Gastrocnemius medialis (tissue), 4 donors: ENCODE data around the gene MCM7.

Experiments
- POLR2A ChIP-seq, 2 donors: fragments of 450-650 bp; IDR thresholded peaks; one replicate each; pipeline ENCODE4 v1.6.1; 2017; ENCODE audit warnings: antibody characterized with exemption in 2 of 2, mild to moderate bottlenecking in 2 of 2, moderate library complexity in 2 of 2
- TF ChIP-seq, protein P1 (sequence below), 5 experiments: fragments of 450-650 bp in 3 of 5; fragments of 200-600 bp in 2 of 5; sonication (generic) in 2 of 5; IDR thresholded peaks in 4 of 5; conservative IDR thresholded peaks in 1 of 5; 1 replicate in 4 of 5; 2 replicates in 1 of 5; pipeline ENCODE4 v1.5.1; 2016 to 2019; ENCODE audit warnings: antibody characterized with exemption in 5 of 5, mild to moderate bottlenecking in 3 of 5, moderate library complexity in 3 of 5

GRCh38 chr7:100107125-100107737, 6.0 kb upstream of the MCM7 start:
- no peak for TF ChIP-seq POLR2A (IDR thresholded peaks at IDR 0.05)
- TF ChIP-seq, protein P1, sequence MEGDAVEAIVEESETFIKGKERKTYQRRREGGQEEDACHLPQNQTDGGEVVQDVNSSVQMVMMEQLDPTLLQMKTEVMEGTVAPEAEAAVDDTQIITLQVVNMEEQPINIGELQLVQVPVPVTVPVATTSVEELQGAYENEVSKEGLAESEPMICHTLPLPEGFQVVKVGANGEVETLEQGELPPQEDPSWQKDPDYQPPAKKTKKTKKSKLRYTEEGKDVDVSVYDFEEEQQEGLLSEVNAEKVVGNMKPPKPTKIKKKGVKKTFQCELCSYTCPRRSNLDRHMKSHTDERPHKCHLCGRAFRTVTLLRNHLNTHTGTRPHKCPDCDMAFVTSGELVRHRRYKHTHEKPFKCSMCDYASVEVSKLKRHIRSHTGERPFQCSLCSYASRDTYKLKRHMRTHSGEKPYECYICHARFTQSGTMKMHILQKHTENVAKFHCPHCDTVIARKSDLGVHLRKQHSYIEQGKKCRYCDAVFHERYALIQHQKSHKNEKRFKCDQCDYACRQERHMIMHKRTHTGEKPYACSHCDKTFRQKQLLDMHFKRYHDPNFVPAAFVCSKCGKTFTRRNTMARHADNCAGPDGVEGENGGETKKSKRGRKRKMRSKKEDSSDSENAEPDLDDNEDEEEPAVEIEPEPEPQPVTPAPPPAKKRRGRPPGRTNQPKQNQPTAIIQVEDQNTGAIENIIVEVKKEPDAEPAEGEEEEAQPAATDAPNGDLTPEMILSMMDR (IDR thresholded peaks at IDR 0.05 in 4 of 5, conservative IDR thresholded peaks at IDR 0.05 in 1 of 5), result no peak
